ENCODE measurements around the gene KIAA1958.

- no peak for TF ChIP-seq CTCF (IDR thresholded peaks at IDR 0.05 in 4 of 5, conservative IDR thresholded peaks at IDR 0.05 in 1 of 5)
- TF ChIP-seq POLR2A (IDR thresholded peaks at IDR 0.05): no peak
Measured at GRCh38 chr9:112655668-112656067, 169.0 kb downstream of the KIAA1958 start.

All from gastrocnemius medialis (tissue), 4 donors.